ENCODE measurements around the gene LARP1. TPM values are rescaled to one million over a fixed set of nuclear protein-coding genes. Genes with fewer than 3 reads are reported as not detected.

Gene LARP1
- total RNA-seq, 1 experiment from 2014 or later: 63.9 TPM

- H4K20me1 ChIP-seq (ENCODE audit: low read length): no peaks in the 10 kb centered on the region
- no peaks in the 10 kb centered on the region for H3K27me3 ChIP-seq (ENCODE audit: low read length)
- TF ChIP-seq CTCF (conservative IDR thresholded peaks at IDR 0.05; ENCODE audit: low read depth, low read length): no peak
- no peak for TF ChIP-seq EZH2 (IDR thresholded peaks at IDR 0.05; ENCODE audit: low read length, unreplicated experiment)
- BruUV-seq (replicated peaks): no TSS peak
- H3K9ac ChIP-seq (ENCODE audit: low read length): no peak overlapping the region
- ChIA-PET POLR2A (ENCODE audit: unreplicated experiment) (no interaction called here), CTCF (no interaction called here)
- H3K4me1 ChIP-seq (ENCODE audit: insufficient read depth, low read length): no peaks in the 10 kb centered on the region
- no peak for DNase-seq
- H3K27ac ChIP-seq (ENCODE audit: low read length): no peak overlapping the region
- H3K4me3 ChIP-seq (ENCODE audit: low read length): no peak overlapping the region
- intact Hi-C loops (cut with micrococcal nuclease): no loop called here
- H3K36me3 ChIP-seq (ENCODE audit: low read depth, low read length): no peaks in the 10 kb centered on the region
- no peak overlapping the region for H3K4me2 ChIP-seq (ENCODE audit: low read length)
- H3F3A ChIP-seq (ENCODE audit: low read length, unreplicated experiment): no peaks in the 10 kb centered on the region
- no peak overlapping the region for H2AFZ ChIP-seq (ENCODE audit: low read length)
- ATAC-seq: no peak
- no peaks in the 10 kb centered on the region for H3K9me3 ChIP-seq (ENCODE audit: low read length)
- H3K9me2 ChIP-seq (replicated peaks; ENCODE audit: low read length): no peaks in the 10 kb centered on the region
- H3K79me2 ChIP-seq (ENCODE audit: low read length): no peaks in the 10 kb centered on the region
Measured at GRCh38 chr5:154851351-154851750, 96.2 kb downstream of the LARP1 start.

- DNase-seq: peak; percentile 88
- no peaks in the 10 kb centered on the region for H3K27me3 ChIP-seq (ENCODE audit: low read length)
- peak overlapping the region; percentile 95 for H3K4me2 ChIP-seq (ENCODE audit: low read length)
- peak overlapping the region; percentile 93 for H3K4me3 ChIP-seq (ENCODE audit: low read length)
- peaks cover 43% of the 10 kb centered on the region for H3K79me2 ChIP-seq (ENCODE audit: low read length)
- H3K27ac ChIP-seq (ENCODE audit: low read length): peak overlapping the region; percentile 88
- peak overlapping the region; percentile 81 for H3K9ac ChIP-seq (ENCODE audit: low read length)
- TF ChIP-seq EZH2 (IDR thresholded peaks at IDR 0.05; ENCODE audit: low read length, unreplicated experiment): no peak
- TF ChIP-seq CTCF (conservative IDR thresholded peaks at IDR 0.05; ENCODE audit: low read depth, low read length): no peak
- no peak for TF ChIP-seq EZH2phosphoT487 (IDR thresholded peaks at IDR 0.05; ENCODE audit: borderline replicate concordance, low read length)
- H2AFZ ChIP-seq (ENCODE audit: low read length): peak overlapping the region; percentile 69
- H3K36me3 ChIP-seq (ENCODE audit: low read depth, low read length): no peaks in the 10 kb centered on the region
- H3F3A ChIP-seq (ENCODE audit: low read length, unreplicated experiment): no peaks in the 10 kb centered on the region
- no peaks in the 10 kb centered on the region for H3K9me3 ChIP-seq (ENCODE audit: low read length)
- ChIA-PET POLR2A (ENCODE audit: unreplicated experiment) (no interaction called here), CTCF (interaction anchor here (0.7 kb wide), 1 partner anchor 208 kb away, joined by 5 read pairs; no protein-coding TSS in a partner anchor)
- intact Hi-C loops (cut with micrococcal nuclease): loop anchor here (1.0 to 5.0 kb wide), 3 partner anchors 45 to 102 kb away; partner anchors contain the start of genes LARP1 and MRPL22
- H4K20me1 ChIP-seq (ENCODE audit: low read length): no peaks in the 10 kb centered on the region
- no peaks in the 10 kb centered on the region for H3K9me2 ChIP-seq (replicated peaks; ENCODE audit: low read length)
- TSS peak; percentile 84 for BruUV-seq (replicated peaks)
- peaks cover 11% of the 10 kb centered on the region; the same call in 1 of the 2 replicates for H3K4me1 ChIP-seq (ENCODE audit: insufficient read depth, low read length)
- ATAC-seq: peak; percentile 86
Measured at GRCh38 chr5:154857530-154858296, 102.5 kb downstream of the LARP1 start.
